HG03025 (cell line): ENCODE measurements around the gene CDH8.
"Not testable (repeated sequence)": the region's sequence is repeated elsewhere in the genome, so short reads cannot be mapped to it uniquely, and the experiment has no call there.

Experiments used
- ATAC-seq: cut with Tn5 transposase; IDR thresholded peaks from one replicate; pipeline ENCODE4 v1.9.1; 2021; ENCODE audit warnings: mild to moderate bottlenecking, moderate library complexity; ENCODE audit not compliant: unreplicated experiment, low FRiP score

Gene CDH8

DNA sequence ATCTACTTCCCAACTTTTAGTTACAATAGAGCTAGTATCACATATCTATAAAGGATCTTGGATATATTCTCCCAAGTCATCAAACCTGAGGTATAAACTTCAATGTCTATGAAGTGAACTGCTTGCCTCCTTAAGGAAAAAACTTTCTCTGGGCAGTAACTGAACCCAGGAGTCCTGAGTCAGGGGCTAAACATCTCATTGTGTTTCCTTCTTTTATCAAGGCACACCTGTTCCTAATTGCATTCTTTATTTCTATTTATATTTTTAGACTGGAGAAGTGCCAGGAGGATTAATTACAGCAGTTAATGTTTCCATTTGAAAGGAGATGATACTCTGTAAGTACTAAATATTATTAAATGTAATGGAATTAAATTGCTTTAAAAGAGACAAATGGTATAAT, 98.6 kb downstream of the CDH8 start:
- no peak for ATAC-seq

DNA sequence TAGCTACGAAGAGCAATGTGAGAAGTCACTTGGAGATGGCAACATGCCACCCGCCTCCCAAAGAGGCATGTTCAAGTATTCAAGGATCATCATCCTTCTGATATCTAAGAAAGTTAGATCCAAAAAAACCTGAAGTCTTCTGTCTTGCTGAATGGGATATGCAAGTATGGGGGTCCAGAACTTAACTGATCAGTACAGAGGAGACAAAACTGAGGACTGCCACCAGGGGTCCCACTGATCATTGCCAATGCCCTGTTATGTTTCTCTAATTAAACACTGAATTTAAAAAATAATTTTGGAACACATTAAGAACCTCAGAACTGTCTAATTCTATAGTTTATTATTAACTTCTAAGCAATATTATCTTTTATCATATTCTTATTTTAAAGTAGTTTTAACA, 99.7 kb downstream of the CDH8 start:
- no peak for ATAC-seq

DNA sequence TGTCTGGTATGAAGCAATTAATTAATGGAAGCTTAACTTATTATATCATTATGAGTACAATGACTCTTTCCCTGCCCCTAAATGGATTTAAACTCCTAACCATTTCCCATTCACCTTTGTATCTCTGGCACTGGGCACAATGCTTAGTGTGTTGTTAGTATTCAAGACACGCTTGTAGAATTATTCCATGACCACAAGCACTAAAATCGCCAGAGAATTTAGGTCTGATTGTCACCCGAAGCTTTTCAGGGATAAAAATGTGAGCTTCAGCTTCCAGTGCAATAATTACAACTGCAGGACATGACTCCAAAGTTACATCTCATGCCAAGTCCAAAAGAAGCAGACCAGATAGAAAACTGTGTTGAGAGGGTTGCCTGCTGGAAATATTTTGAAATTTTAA, 101.6 kb downstream of the CDH8 start:
- no peak for ATAC-seq

DNA sequence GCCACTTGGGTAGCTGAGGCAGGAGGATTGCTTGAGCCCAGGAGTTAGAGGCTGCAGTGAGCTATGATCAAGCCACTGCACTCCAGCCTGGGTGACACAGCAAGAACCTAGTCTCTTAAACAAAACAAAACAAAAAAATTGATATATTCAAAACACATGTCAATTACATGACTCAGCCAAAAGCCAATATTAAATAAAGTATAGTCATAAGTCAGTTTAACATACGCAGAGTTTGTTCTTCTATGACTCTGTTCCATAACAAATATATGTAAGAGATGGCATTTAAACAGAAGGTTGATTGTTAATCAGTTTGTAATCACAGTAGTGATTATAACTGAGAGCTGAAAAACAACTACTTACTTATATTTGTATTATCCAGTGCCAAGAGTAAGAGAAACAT, 106.5 kb downstream of the CDH8 start:
- ATAC-seq, result no peak

DNA sequence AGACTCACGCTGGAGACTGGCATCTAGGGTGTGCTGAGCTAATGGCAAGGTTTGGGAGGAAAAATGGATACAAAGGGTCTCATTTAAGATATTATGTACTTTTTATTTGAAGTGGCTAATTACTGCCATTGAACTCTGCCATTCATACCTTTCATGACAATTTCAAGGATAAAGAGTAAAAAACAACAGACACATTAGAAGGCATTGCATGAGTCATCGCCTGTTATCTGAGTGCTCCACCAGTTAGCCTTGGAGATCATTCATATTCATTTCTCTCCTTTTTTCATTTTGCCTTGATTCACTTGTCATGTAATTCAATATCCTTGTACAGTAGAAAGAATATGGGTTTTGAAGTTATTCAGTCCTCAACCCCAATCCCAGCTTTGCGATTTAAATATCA, 109.5 kb downstream of the CDH8 start:
- no peak for ATAC-seq

DNA sequence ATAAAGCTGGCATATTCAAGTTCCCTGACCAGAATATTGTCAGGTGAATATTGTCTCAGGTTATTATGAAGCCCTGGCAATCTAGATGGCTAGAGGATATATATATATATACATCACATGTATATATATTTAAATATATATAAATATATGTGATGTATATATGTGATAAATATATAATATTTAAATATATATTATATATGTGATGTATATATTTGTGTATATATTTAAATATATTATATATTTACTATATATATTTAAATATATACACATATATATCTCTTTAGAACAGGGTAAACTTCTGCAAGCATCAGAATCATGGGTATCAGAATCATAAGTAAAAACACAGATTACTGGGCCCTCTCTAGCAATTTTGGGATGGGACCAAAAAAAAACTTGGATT, 112.6 kb downstream of the CDH8 start:
- no peak for ATAC-seq

DNA sequence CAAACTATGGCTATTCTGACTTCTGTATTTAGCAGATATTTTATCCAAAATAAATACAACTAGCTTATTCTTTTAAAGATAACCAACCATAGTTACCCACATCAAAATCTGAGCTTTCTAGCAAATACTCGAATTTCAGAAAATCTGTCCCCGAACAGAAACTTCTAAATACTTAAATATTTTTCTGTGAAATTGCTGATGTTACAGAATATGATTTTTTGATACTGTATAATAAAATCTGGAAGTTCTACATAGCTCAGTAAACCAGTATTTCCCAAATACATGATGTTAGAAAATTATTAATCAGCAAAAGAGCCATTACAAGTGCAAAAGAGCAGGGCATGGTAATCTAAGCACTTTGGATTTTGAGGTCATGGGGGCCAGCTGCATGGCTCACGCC, 114.9 kb downstream of the CDH8 start:
- ATAC-seq, result no peak

DNA sequence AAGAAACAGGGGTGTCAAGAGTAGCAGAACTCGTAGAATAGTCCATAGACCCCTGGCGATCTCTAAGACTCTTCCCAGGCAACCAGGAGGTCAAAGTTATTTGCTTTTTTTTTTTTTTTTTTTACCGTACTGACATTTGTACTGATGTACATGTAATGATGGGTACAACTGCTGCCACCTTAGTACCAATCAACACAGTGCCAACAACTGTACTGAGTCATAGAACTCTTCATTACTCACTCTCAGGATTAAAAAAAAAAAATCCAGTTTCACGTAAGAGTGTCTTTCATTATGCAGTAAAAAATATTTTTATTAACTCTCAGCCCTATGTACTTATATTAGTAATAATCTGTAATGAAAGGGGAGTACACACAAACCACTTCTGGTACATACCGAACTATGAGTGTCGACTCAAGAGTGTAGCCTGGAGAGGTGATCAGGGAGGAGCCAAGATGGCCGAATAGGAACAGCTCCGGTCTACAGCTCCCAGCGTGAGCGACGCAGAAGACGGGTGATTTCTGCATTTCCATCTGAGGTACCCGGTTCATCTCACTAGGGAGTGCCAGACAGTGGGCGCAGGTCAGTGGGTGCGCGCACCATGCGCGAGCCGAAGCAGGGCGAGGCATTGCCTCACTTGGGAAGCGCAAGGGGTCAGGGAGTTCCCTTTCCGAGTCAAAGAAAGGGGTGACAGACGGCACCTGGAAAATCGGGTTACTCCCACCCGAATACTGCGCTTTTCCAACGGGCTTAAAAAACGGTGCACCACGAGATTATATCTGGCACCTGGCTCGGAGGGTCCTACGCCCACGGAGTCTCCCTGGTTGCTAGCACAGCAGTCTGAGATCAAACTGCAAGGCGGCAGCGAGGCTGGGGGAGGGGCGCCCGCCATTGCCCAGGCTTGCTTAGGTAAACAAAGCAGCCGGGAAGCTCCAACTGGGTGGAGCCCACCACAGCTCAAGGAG, 118.1 kb downstream of the CDH8 start:
- not testable (repeated sequence) for ATAC-seq

DNA sequence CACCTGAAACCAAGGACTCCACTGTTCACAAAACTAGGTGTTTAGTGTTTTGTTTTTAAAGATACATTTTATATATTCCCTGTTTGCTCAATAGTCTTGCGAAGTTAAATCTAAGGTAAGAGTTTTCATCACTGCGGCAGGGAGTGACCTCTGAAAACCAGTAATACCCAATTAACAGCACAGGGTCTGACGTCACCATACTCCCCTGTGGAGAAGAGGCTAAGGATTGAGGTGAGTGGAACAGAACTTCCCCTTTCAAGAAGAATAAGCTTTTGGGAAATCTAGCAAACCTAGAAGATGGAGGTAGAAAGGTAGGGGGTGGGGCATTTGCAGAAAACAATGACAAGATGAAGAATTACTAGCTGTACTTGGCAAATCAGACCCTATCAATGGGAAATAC, 120.7 kb downstream of the CDH8 start:
- no peak for ATAC-seq

DNA sequence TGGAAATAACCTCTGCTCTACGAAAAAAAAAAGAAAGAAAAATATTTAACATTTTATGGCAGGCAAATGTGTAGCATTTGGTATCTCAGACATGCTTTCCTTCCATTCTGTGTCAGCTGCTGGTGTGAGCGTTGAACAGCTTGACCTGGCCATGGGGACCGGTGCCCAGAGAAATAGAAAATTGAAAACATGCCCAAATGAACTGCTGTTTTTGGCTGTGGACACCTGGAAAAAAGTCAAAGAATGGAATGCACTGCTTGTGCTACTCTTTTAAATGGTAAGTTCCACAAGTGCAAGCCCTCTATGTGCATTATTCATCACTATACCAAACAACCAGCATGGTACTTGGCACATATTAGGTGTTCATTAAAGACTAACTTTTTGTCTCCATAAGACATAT, 127.2 kb downstream of the CDH8 start:
- no peak for ATAC-seq

DNA sequence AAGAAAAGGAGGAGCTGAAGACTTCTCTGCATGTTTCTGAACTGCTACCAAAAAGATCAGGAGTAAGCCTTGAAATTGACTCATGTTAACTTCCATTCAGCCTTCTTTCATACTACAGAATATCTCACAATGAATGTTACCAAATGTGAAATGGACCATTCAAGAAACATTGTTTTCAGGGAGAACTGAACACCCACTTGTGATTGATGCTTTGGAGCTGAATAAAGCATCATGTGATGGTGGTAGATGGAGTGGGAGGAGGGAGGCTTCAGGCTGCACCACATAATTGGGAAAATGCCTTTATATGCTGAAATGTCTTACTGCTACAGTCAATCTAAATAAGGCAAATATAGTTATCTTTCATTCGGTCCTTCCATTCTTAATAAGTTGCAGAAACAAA, 127.8 kb downstream of the CDH8 start:
- ATAC-seq, result no peak

DNA sequence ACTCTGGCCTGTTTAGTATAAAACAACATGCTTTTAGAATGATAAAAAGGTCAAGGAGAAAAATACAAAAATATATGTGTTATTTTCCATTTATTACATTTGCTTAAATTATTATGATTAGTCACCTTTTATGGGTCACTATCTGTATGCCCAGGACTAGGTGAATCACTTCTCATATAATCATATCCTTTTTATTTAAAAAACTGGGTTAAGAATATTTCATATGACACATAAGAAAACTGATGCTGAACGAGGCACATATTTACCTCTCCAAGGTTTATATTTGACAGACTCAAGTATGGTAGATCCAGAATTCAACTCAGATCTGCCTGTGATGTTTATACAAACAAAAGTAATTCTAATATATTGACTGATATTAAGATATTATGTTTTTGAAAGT, 134.5 kb downstream of the CDH8 start:
- no peak for ATAC-seq

DNA sequence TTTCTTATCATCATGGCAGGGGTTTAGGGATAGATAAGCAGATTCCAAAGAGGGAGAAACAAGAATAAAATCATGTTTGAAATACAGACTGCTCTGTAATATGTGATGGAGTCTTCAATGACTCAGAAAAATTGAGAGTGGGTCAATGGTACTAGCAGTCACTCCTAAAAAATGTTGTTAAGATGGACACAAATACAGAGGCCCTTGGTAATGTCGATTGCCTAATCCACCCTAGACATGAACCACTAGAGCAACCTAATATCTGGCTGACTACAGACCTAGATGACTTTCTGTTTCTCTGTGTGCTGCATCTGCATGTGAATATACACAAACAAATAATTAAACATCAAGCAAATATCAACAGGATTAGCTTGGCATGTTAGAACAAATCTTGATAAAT, 135.8 kb downstream of the CDH8 start:
- no peak for ATAC-seq

DNA sequence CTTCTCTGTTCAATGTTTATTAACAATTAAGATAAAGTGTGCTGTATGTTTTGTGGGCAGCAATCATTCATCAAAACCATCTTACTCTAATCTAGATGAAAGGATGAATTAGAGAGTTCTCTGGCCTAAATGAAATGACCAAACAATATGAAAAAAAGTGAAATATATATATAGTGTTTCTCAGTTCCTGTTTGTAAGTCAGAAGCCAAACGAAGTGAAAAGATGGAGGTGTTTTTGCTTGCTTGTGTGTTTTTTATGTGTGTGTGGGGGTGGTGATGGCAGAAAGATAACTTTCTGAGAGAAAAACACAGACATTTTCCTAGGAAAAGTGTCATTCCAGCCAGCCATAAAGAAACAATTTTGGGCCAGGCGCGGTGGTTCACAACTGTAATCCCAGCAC, 138.6 kb downstream of the CDH8 start:
- no peak for ATAC-seq

DNA sequence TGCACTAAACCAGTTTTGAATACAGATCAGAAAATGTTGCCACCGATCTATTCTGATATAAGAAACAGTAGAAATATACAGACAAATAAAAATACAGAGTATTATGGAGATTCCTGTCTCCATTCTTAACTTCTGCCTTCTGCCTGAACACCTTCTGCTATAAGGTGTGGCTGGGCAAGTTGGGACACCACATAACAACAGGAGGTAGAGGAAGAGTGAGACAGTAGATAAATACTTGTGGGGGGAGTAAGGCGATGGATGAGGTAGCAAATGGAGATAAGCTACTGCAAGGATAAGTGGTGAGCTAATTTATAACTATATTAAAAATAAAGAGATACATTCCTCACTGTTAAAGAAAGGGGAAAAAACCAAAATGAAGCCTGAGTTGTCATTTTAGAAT, 143.7 kb downstream of the CDH8 start:
- no peak for ATAC-seq

DNA sequence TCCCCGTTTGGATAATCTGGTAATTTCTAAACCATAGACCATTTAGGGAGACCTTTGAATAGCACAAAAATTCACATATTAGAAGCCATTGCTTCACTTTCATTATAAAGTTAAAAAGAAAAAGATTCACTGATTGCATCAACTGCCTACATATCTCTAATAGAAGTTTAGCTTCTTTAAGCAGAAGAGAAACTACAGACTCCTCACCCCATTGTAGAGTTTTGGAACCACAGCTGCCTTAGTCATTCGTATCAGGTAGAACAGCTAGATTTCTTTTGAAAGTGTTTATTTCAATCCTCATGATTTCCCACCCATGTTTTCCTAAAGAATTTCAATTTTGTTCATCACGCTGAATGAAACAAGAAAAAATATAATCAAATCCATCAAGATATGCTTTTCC, 144.8 kb downstream of the CDH8 start:
- ATAC-seq, result no peak

DNA sequence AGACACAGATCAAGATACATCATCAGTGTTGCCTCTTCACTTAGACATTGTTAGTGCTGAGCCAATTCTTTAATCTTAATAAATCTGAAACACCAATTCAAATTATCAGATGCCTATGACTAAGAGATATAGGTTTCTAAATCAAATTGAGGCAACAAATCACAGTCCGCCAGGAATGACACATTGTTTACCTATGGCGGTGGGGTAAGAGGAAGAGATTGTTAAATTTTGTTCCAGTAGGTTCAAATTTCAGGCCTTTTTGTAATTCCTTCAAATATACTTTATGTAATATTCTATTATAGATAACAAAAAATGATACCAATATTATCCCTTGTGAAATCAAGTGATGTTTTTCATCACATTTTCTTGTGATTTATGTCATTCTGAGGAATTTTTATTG, 145.9 kb downstream of the CDH8 start:
- no peak for ATAC-seq

DNA sequence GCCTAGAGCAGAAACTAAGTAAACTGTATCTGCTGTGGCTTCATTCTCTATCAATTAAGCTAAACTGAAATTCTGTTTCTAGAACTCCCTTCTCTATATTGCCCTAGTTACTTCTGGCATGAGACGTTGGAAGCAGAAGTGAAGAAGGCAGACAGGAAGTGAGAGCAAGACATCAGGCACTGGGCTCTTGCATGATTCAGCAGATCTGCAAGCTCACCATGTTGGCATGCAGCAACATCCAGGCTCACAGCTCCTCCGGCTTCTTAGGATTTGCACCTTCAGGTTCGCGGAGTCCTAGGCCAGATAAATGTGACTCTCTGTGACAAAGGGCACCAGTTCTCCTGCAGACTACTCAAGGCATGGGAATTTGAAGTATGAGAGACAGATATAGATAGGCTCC, 148.3 kb downstream of the CDH8 start:
- peak; percentile 76 for ATAC-seq

DNA sequence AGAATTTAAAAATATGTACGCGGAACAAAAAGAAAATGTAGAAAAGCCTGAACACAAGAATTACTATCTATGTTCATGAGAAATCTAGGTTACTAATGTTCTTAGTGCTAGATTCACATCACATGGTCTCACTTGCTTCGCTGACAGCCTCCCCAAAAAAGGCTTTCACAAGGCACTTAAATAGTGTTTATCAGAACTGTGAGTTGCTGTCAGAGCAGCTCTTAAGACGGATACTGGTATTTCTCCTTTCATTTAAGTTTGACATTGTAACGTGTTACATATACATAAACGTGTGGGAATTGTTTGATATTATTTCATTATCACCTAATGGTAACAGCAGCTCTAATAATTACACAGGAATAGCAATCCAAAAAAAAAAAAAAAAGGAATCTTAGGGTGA, 150.9 kb downstream of the CDH8 start:
- no peak for ATAC-seq

DNA sequence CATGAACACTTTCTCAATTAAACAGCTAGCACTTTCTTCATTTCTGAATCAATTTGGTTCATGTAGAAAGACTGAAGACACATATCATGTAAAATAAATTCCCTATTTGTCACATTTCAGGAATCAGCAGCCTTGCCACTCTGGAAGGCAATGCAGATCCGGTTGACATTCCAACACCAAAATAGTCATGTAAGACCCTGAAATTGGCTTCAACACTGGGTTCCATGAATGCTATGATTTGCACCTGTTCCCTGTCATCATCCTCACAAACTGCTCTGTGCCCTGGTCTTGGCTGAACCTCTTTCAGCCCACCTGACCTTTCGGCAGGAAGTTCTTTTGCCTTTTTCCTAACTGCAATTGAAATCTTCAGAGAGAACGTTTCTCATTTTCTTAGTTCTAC, 156.9 kb downstream of the CDH8 start:
- no peak for ATAC-seq

DNA sequence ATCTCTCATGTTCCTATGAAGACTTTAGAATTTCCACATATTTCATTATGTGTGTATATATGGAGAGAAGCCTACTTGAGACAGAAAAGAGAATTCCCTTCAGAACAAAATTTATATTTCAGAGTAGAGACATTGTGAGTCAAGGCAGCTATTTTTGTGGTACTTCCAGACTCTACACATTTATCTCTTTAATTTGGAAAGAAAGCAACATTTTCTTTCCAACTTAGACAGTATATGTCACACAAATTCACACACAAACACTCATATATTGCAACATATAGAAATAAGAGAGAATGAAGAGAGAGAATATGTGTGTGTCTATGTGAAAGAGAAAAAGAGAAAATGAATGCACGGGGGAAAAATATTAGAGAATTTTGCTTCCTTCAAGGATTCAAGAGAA, 158.8 kb downstream of the CDH8 start:
- no peak for ATAC-seq

DNA sequence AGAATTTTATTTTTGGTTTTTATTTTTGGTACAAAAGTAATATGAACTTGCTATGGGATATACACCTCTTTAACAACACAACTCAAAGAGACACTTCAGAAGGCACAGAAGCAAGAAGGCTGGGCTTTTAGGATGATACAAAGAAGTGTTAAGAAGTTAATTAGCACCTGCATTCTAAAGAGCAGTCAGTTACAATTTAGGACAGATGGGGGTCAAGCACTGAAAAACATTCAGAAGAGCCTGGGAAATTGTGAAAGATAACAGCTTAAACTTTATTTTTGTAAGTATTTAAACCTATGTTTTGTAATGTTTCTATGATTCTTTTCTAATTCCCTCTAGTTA, 163.5 kb downstream of the CDH8 start:
- no peak for ATAC-seq
